ENCODE measurements around the gene PSTK. TPM values are rescaled to one million over a fixed set of nuclear protein-coding genes. Genes with fewer than 3 reads are reported as not detected.

Gene PSTK
- total and polyA plus RNA-seq, 10 of the 15 experiments (the other 5 are each of a cell fraction or from before 2014, with no cell fraction given) = 1.8 to 7.1 (median 3.4) TPM

DNA sequence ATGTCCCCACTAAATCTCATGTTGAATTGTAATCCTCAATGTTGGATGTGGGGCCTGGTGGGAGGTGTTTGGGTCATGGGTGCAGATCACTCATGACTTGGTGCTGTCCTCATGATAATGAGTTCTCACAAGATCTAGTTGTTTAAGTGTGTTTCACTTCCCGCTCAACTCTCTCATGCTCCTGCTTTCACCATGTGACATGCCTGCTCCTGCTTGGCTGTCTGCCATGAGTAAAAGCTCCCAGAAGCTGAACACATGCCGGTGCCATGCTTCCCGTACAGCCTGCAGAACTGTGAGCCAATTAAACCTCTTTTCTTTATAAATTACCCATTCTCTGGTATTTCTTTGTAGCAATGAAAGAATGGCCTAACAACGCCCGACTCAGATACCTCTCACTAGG is 6.2 kb upstream of the PSTK start:
- in situ Hi-C loops (cut with MboI) (no loop called here), intact Hi-C loops (cut with micrococcal nuclease; ENCODE audit: unreplicated experiment) (no loop called here)
- H3K4me2 ChIP-seq (ENCODE audit: control insufficient read depth, insufficient read depth) = 0 out of 2 replicates have a peak overlapping the region, but pooled peaks have one; percentile 3
- H4K20me1 ChIP-seq (ENCODE audit: control insufficient read depth, insufficient read depth) = no peaks in the 10 kb centered on the region
- H3K27me3 ChIP-seq (replicated peaks in 1 of 2; ENCODE audit: control insufficient read depth in 2 of 2, insufficient read depth in 2 of 2, low read length in 1 of 2) = no peaks in the 10 kb centered on the region; a peak in 1 of 4 replicates
- H2AFZ ChIP-seq (ENCODE audit: control insufficient read depth, low read depth, low read length) = peak overlapping the region; percentile 34
- no peak overlapping the region for H3K9ac ChIP-seq (ENCODE audit: control insufficient read depth, insufficient read depth, low read length)
- DNase-seq (ENCODE audit: low read depth, low spot score) (no peak), ATAC-seq (peak; percentile 33; the same call in 1 of the 3 replicates), FAIRE-seq (no peak)
- ChIA-PET POLR2A (no interaction called here), CTCF (interaction anchor here (1.0 kb wide), 2 partner anchors 18 to 22 kb away, joined by 3 read pairs; no protein-coding TSS in a partner anchor), RAD21 (ENCODE audit: unreplicated experiment) (interaction anchor here (1.6 kb wide), 1 partner anchor 20 kb away, joined by 4 read pairs; the partner anchor contains the start of gene C10orf88), SMC1A (ENCODE audit: uncharacterized antibody, unreplicated experiment) (interaction anchor here (1.0 to 1.7 kb wide), 4 partner anchors 9 to 20 kb away, joined by 3 to 4 read pairs (median 3); partner anchors contain the start of gene C10orf88)
- WGBS (ENCODE audit: insufficient coverage, insufficient replicate concordance, low lambda C conversion rate, missing lambda C conversion rate) = 71% methylated on average over 5 of the region's 5 CpGs
- H3K79me2 ChIP-seq (ENCODE audit: control insufficient read depth, insufficient read depth, low read length) = no peaks in the 10 kb centered on the region
- H3K27ac ChIP-seq (ENCODE audit: control insufficient read depth, insufficient read depth) = no peak overlapping the region
- peaks cover 2% of the 10 kb centered on the region for H3K4me1 ChIP-seq (ENCODE audit: control insufficient read depth, insufficient read depth, low read length)
- no peaks in the 10 kb centered on the region; the same call in 2 of the 3 replicates for H3K9me3 ChIP-seq (replicated peaks; ENCODE audit: control insufficient read depth, insufficient read depth, low read length)
- H3K4me3 ChIP-seq = no peak overlapping the region
- H3K36me3 ChIP-seq (ENCODE audit: control insufficient read depth in 2 of 2, insufficient read depth in 2 of 2, low read length in 1 of 2) = no peaks in the 10 kb centered on the region
- BruUV-seq (replicated peaks) = no TSS peak
- no peak for TF ChIP-seq SMAD5 (IDR thresholded peaks at IDR 0.05; ENCODE audit: low read depth)
- no peak for TF ChIP-seq PML (IDR thresholded peaks at IDR 0.05; ENCODE audit: low read length)
- TF ChIP-seq MEF2B (IDR thresholded peaks at IDR 0.05; ENCODE audit: partially characterized antibody, poor library complexity, severe bottlenecking) = peak; percentile 24
- TF ChIP-seq, protein P1, sequence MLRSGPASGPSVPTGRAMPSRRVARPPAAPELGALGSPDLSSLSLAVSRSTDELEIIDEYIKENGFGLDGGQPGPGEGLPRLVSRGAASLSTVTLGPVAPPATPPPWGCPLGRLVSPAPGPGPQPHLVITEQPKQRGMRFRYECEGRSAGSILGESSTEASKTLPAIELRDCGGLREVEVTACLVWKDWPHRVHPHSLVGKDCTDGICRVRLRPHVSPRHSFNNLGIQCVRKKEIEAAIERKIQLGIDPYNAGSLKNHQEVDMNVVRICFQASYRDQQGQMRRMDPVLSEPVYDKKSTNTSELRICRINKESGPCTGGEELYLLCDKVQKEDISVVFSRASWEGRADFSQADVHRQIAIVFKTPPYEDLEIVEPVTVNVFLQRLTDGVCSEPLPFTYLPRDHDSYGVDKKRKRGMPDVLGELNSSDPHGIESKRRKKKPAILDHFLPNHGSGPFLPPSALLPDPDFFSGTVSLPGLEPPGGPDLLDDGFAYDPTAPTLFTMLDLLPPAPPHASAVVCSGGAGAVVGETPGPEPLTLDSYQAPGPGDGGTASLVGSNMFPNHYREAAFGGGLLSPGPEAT (IDR thresholded peaks at IDR 0.05; ENCODE audit: low read depth) = peak; percentile 55; the same call in 1 of the 2 replicates
- TF ChIP-seq, protein P2, sequence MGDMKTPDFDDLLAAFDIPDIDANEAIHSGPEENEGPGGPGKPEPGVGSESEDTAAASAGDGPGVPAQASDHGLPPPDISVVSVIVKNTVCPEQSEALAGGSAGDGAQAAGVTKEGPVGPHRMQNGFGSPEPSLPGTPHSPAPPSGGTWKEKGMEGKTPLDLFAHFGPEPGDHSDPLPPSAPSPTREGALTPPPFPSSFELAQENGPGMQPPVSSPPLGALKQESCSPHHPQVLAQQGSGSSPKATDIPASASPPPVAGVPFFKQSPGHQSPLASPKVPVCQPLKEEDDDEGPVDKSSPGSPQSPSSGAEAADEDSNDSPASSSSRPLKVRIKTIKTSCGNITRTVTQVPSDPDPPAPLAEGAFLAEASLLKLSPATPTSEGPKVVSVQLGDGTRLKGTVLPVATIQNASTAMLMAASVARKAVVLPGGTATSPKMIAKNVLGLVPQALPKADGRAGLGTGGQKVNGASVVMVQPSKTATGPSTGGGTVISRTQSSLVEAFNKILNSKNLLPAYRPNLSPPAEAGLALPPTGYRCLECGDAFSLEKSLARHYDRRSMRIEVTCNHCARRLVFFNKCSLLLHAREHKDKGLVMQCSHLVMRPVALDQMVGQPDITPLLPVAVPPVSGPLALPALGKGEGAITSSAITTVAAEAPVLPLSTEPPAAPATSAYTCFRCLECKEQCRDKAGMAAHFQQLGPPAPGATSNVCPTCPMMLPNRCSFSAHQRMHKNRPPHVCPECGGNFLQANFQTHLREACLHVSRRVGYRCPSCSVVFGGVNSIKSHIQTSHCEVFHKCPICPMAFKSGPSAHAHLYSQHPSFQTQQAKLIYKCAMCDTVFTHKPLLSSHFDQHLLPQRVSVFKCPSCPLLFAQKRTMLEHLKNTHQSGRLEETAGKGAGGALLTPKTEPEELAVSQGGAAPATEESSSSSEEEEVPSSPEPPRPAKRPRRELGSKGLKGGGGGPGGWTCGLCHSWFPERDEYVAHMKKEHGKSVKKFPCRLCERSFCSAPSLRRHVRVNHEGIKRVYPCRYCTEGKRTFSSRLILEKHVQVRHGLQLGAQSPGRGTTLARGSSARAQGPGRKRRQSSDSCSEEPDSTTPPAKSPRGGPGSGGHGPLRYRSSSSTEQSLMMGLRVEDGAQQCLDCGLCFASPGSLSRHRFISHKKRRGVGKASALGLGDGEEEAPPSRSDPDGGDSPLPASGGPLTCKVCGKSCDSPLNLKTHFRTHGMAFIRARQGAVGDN (IDR thresholded peaks at IDR 0.05) = peak; percentile 51; the same call in 1 of the 2 replicates
- TF ChIP-seq, protein P3, sequence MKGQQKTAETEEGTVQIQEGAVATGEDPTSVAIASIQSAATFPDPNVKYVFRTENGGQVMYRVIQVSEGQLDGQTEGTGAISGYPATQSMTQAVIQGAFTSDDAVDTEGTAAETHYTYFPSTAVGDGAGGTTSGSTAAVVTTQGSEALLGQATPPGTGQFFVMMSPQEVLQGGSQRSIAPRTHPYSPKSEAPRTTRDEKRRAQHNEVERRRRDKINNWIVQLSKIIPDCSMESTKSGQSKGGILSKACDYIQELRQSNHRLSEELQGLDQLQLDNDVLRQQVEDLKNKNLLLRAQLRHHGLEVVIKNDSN (IDR thresholded peaks at IDR 0.05; ENCODE audit: borderline replicate concordance, extremely low read length, insufficient read depth, low read depth, low read length) = no peak
- no peak for TF ChIP-seq BCL11A (IDR thresholded peaks at IDR 0.05; ENCODE audit: low read depth, low read length)
- TF ChIP-seq RAD51 (IDR thresholded peaks at IDR 0.05) = peak; percentile 73
- TF ChIP-seq MTA2 (IDR thresholded peaks at IDR 0.05; ENCODE audit: low read depth) = no peak; the same call in 1 of the 2 replicates
- TF ChIP-seq, protein P4, sequence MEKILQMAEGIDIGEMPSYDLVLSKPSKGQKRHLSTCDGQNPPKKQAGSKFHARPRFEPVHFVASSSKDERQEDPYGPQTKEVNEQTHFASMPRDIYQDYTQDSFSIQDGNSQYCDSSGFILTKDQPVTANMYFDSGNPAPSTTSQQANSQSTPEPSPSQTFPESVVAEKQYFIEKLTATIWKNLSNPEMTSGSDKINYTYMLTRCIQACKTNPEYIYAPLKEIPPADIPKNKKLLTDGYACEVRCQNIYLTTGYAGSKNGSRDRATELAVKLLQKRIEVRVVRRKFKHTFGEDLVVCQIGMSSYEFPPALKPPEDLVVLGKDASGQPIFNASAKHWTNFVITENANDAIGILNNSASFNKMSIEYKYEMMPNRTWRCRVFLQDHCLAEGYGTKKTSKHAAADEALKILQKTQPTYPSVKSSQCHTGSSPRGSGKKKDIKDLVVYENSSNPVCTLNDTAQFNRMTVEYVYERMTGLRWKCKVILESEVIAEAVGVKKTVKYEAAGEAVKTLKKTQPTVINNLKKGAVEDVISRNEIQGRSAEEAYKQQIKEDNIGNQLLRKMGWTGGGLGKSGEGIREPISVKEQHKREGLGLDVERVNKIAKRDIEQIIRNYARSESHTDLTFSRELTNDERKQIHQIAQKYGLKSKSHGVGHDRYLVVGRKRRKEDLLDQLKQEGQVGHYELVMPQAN (conservative IDR thresholded peaks at IDR 0.05) = no peak
- no peak for TF ChIP-seq EP300 (IDR thresholded peaks at IDR 0.05; ENCODE audit: borderline replicate concordance in 1 of 2, control insufficient read depth in 1 of 2, low read depth in 2 of 2, low read length in 2 of 2)
- no peak for TF ChIP-seq RUNX3 (IDR thresholded peaks at IDR 0.05; ENCODE audit: low read length)
- no peak for TF ChIP-seq MTA3 (IDR thresholded peaks at IDR 0.05; ENCODE audit: borderline replicate concordance, low read length)
- no peak for TF ChIP-seq JUNB (IDR thresholded peaks at IDR 0.05)
- TF ChIP-seq SMC3 (IDR thresholded peaks at IDR 0.05; ENCODE audit: borderline replicate concordance, low read length) = no peak
- TF ChIP-seq EGR1 (IDR thresholded peaks at IDR 0.05; ENCODE audit: borderline replicate concordance in 1 of 2, low read depth in 2 of 2, low read length in 2 of 2) = no peak

Data from GM12878 (cell line).